Muscle layer of duodenum (tissue), 2 donors: Measurements from ENCODE around the gene PIGR.
A peak's percentile ranks its signal among the peaks of the same experiment; 100 is the strongest.

Experiments used
- H3K27ac ChIP-seq: one replicate; pipeline ENCODE4 v1.7.0; 2013; ENCODE audit warnings: mild to moderate bottlenecking, low read length
- H3K27me3 ChIP-seq: one replicate; pipeline ENCODE4 v1.7.0; 2013; ENCODE audit warnings: low read depth, mild to moderate bottlenecking, control low read depth, low read length
- H3K36me3 ChIP-seq, 2 donors: one replicate each; pipeline ENCODE4 v1.7.0; 2013; ENCODE audit warnings: low read length in 2 of 2, control low read depth in 1 of 2, mild to moderate bottlenecking in 1 of 2; ENCODE audit not compliant: insufficient read depth in 2 of 2, control insufficient read depth in 1 of 2
- H3K4me1 ChIP-seq, 2 donors: one replicate each; pipeline ENCODE4 v1.7.0; 2013; ENCODE audit warnings: low read length in 2 of 2, mild to moderate bottlenecking in 2 of 2, control low read depth in 1 of 2, moderate library complexity in 1 of 2; ENCODE audit not compliant: insufficient read depth in 2 of 2, control insufficient read depth in 1 of 2
- H3K4me3 ChIP-seq, 2 donors: one replicate each; pipeline ENCODE4 v1.7.0; 2013; ENCODE audit warnings: low read length in 2 of 2, low read depth in 1 of 2, mild to moderate bottlenecking in 1 of 2
- H3K9me3 ChIP-seq, 2 donors: one replicate each; pipeline ENCODE4 v1.7.0; 2013; ENCODE audit warnings: low read length in 2 of 2, control low read depth in 1 of 2, mild to moderate bottlenecking in 1 of 2; ENCODE audit not compliant: control insufficient read depth in 1 of 2
- donor health status: healthy.

Gene PIGR, protein sequence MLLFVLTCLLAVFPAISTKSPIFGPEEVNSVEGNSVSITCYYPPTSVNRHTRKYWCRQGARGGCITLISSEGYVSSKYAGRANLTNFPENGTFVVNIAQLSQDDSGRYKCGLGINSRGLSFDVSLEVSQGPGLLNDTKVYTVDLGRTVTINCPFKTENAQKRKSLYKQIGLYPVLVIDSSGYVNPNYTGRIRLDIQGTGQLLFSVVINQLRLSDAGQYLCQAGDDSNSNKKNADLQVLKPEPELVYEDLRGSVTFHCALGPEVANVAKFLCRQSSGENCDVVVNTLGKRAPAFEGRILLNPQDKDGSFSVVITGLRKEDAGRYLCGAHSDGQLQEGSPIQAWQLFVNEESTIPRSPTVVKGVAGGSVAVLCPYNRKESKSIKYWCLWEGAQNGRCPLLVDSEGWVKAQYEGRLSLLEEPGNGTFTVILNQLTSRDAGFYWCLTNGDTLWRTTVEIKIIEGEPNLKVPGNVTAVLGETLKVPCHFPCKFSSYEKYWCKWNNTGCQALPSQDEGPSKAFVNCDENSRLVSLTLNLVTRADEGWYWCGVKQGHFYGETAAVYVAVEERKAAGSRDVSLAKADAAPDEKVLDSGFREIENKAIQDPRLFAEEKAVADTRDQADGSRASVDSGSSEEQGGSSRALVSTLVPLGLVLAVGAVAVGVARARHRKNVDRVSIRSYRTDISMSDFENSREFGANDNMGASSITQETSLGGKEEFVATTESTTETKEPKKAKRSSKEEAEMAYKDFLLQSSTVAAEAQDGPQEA

DNA sequence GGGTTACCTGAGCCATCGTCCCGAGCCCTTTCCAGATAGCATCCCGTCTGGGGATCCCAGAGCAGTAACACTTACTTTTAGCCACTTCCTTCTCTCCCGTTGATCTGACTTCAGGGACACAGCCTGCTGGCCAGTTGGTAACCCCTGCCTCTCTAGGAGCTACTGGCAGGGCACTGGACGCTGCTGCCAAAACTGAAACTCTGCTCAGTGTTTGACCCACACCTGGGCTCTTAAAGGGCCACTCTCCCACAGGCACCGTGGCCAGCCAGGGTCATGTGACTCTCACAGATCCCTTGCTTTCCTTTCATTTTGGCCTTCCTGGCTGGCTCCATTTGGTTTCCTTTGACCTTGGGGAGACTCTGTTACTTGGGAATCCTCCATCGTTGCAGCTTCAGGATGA is at the start of gene PIGR:
Gene PIGR, minus strand, starts transcription at position 206 of the 400 bp plus-strand sequence. CDS start 5,935 bp downstream, outside the sequence.
- Histone ChIP-seq H3K36me3 (no peaks in the 10 kb centered on the region), H3K4me1 (no peaks in the 10 kb centered on the region), H3K27me3 (no peaks in the 10 kb centered on the region), H3K9me3 (no peaks in the 10 kb centered on the region), H3K27ac (peak within 1 kb of the TSS; percentile 91), H3K4me3 (peak within 1 kb of the TSS in 1 of 2 donors; percentile 67)

DNA sequence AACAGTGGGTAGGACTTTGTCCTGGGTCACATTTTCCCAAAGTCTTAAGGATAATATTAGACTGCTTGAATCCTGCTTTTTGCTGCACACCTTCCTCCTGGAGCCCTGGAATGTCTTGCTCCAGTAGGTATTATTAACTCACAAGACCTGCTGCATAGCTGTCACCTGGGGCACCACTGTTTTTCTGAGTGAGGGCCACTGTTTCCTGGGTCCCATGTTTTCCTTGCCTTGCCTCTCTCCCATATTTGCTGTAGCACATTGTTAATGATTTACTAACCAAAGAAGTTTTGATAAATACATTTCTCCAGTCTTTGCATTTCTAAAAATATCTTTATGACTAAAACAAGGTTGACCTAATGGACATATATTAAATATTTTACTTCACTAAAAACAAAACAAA is 46.5 kb upstream of the PIGR start:
- Histone ChIP-seq H3K36me3 (no peaks in the 10 kb centered on the region), H3K4me1 (no peaks in the 10 kb centered on the region), H3K27me3 (no peaks in the 10 kb centered on the region), H3K4me3 (no peak overlapping the region), H3K9me3 (no peaks in the 10 kb centered on the region), H3K27ac (no peak overlapping the region)

DNA sequence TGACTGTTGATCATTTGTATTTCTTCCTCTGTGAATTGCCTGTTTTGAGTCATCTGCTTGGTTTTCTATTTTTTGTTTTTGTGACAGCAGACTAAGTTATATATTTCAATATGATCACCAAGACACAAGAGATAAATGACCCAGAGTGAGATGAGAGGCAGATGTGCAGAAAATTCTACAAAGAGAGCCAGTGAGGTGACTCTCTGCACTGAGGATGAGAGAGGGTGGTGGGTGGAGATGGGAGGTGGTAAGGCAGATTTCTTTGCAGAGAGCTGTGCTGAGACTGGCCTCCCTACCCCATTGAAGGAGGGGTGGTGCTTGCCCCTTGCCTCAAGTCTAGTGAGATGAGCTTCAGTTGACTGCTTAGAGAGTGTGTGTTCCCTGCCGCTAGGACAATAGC is 41.6 kb upstream of the PIGR start:
- no peak overlapping the region for H3K27ac ChIP-seq
- H3K27me3 ChIP-seq = no peaks in the 10 kb centered on the region
- no peak overlapping the region for H3K4me3 ChIP-seq
- H3K4me1 ChIP-seq = no peaks in the 10 kb centered on the region
- H3K36me3 ChIP-seq = no peaks in the 10 kb centered on the region
- no peaks in the 10 kb centered on the region for H3K9me3 ChIP-seq

- Histone ChIP-seq H3K27me3 (no peaks in the 10 kb centered on the region), H3K4me1 (no peaks in the 10 kb centered on the region), H3K9me3 (no peaks in the 10 kb centered on the region), H3K36me3 (no peaks in the 10 kb centered on the region), H3K27ac (no peak overlapping the region), H3K4me3 (no peak overlapping the region)
These were observed 40.6 kb upstream of the PIGR start for GRCh38 chr1:206986885-206987284.

GRCh38 chr1:206986402-206986801 is 40.1 kb upstream of the PIGR start:
- Histone ChIP-seq H3K4me1 (no peaks in the 10 kb centered on the region), H3K4me3 (no peak overlapping the region), H3K36me3 (no peaks in the 10 kb centered on the region), H3K27ac (no peak overlapping the region), H3K9me3 (no peaks in the 10 kb centered on the region), H3K27me3 (no peaks in the 10 kb centered on the region)

GRCh38 chr1:206985162-206985749 is 39.0 kb upstream of the PIGR start:
- Histone ChIP-seq H3K27ac (no peak overlapping the region), H3K27me3 (no peaks in the 10 kb centered on the region), H3K36me3 (no peaks in the 10 kb centered on the region), H3K9me3 (no peaks in the 10 kb centered on the region), H3K4me1 (no peaks in the 10 kb centered on the region), H3K4me3 (no peak overlapping the region)

DNA sequence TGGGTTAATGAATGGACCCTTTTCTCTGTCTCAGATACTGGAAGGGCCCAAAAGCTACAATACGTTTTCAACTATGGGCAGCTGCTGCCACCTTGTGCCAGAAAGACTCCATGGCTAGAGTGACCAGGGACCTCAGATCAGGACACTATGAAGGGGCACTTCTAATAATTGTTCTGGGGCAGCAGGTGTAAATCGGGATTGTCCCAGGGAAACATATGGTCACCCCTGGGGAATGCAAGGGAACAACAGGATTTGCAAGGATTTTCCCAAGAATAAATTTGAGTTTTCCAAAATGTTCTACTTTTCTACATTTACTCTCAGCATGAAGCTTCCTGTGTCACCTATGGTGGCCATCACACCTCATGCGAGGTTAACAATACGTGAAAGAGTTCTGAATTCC is 36.0 kb upstream of the PIGR start:
- Histone ChIP-seq H3K27ac (no peak overlapping the region), H3K27me3 (no peaks in the 10 kb centered on the region), H3K4me1 (no peaks in the 10 kb centered on the region), H3K36me3 (no peaks in the 10 kb centered on the region), H3K9me3 (no peaks in the 10 kb centered on the region), H3K4me3 (no peak overlapping the region)

GRCh38 chr1:206979379-206980043 is 33.2 kb upstream of the PIGR start:
- H3K4me1 ChIP-seq = peaks cover 0 to 4% of the 10 kb centered on the region in 2 donors
- no peaks in the 10 kb centered on the region for H3K27me3 ChIP-seq
- H3K27ac ChIP-seq = no peak overlapping the region
- no peaks in the 10 kb centered on the region for H3K9me3 ChIP-seq
- no peaks in the 10 kb centered on the region for H3K36me3 ChIP-seq
- no peak overlapping the region for H3K4me3 ChIP-seq

- Histone ChIP-seq H3K27ac (no peak overlapping the region), H3K4me3 (no peak overlapping the region), H3K36me3 (no peaks in the 10 kb centered on the region), H3K9me3 (no peaks in the 10 kb centered on the region), H3K4me1 (peaks cover 0 to 4% of the 10 kb centered on the region in 2 donors), H3K27me3 (no peaks in the 10 kb centered on the region)
These were observed 32.0 kb upstream of the PIGR start for GRCh38 chr1:206978259-206978658.

DNA sequence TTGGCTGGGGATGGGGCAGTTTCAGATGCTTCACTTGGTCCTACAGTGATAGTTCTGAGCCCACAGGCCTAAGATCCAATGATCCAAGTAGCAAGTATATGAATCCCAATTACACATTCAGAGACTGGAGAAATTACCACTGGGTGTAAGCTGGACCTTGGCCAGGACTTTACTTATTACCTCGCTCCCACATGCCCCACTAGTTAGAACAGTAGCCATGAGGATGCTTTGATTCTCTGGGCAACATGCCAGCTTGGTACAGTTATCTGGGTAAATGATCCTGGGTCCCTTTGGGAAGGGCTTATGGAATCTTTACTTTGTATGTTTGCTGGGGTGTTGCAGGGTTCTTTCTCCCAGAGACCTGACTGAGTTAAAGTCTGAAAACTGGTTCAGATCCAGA is 29.0 kb upstream of the PIGR start:
- no peaks in the 10 kb centered on the region for H3K36me3 ChIP-seq
- no peaks in the 10 kb centered on the region for H3K27me3 ChIP-seq
- H3K9me3 ChIP-seq = no peaks in the 10 kb centered on the region
- H3K4me3 ChIP-seq = no peak overlapping the region
- H3K27ac ChIP-seq = no peak overlapping the region
- H3K4me1 ChIP-seq = peaks cover 3 to 4% of the 10 kb centered on the region in 2 donors

GRCh38 chr1:206974140-206974539 is 27.9 kb upstream of the PIGR start:
- H3K4me1 ChIP-seq = peaks cover 3 to 4% of the 10 kb centered on the region in 2 donors
- no peak overlapping the region for H3K27ac ChIP-seq
- no peak overlapping the region for H3K4me3 ChIP-seq
- no peaks in the 10 kb centered on the region for H3K27me3 ChIP-seq
- H3K9me3 ChIP-seq = no peaks in the 10 kb centered on the region
- no peaks in the 10 kb centered on the region for H3K36me3 ChIP-seq
